Inferior parietal cortex (tissue), 1 donor: ENCODE data around the gene DBH.
"Not testable (repeated sequence)": the region's sequence is repeated elsewhere in the genome, so short reads cannot be mapped to it uniquely, and the experiment has no call there.

Source experiments
- DNase-seq: peaks from one replicate; pipeline ENCODE4 v3.0.0-alpha.2; 2016; ENCODE audit errors: extremely low spot score

The DBH gene

DNA sequence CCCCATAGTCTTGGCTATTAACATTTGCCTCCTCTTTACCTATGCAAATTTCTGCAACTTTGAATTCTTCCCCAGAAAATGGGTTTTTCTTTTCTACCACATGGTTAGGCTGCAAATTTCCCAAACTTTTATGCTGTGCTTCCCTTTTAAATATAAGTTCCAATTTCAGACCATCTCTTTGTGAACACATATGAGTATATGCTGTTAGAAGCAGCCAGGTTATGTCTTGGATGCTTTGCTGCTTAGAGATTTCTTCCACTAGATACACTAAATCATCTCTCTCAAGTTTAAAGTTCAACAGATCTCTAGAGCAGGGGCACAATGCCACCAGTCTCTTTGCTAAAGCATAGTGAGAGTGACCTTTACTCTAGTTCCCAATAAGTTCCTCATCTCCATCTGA lies 10.2 kb upstream of the DBH start:
- not testable (repeated sequence) for DNase-seq

DNA sequence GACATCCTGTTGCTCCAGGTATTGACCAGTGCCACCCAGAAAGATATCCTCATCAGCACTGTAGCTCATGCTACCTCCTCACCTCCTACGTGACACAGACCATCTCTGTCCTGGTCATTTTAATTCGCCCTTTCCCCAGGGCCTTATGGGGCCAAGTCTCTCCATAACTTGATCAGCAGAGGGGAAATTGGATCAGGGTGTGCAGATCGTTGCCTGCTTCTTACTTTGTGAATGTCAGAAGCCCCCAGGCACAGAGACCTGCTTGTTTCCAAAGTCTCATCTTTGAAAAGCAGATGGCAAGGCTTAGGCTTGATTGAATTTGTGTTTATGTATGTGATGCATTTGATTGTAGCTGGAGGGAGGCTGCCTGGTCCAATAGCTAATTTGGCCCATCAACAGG lies 8.8 kb upstream of the DBH start:
- no peak for DNase-seq

DNA sequence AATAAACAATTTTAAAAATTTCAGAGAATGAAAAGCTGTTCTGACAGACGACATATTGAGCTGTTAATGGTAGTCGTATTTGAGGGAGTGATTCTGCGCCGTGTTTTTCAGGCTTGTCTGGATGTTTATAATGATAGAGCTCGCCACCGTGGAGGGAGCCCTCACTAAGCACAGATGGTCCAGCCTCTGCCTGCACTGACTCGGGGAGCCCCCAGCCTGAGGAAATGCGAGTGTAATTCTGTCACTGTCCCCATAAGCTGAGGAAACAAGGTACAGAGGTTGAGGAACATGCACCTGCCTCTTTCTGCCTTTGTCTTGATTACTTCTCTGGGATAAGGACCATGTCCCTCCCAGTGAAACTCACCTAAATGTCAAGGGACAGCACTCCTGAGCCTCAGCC lies 7.4 kb upstream of the DBH start:
- no peak for DNase-seq

DNA sequence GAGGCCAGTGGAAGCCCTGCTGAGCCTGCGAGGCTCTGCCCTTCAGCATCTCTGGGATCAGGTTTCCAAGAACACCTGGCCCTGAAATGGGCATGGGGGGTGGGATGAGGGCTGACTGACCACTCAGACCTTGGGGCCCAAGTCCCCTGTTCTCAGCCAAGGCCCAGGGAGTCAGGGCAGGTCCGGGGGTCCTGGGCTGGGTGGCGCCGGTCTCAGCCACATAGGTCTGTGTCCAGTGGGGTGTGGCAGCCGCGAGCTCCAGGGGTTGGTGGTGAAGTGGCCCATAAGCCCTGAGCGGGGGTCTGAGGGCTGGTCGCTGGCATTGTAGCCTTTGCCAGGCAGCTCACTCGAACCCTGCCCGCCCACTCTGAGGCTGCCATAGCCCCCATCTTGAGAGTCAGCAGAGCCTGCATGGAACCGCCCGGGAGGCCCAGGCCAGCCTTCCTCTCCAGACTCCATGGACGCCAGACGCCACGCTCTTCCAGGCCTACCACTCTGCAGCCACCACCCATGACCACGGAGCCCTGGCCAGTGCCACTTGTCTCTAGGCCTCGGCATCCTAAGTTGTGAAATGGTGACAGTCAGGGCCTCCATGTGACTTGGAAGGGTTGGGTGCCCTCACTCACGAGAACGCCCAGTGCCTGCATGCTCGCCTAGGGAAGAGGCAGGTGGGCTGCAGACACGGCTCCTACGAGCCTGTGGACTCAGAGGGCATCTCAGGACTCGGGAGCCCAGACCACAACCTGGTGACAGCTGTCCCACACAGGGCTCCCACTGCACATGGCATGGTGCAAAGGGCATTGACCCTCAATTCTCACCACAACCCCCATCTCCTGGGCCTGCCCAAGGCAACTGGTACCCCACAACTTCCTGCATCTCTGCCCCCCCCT lies 6.7 kb upstream of the DBH start:
- no peak for DNase-seq

- no peak for DNase-seq
These were observed 5.1 kb upstream of the DBH start for GRCh38 chr9:133631111-133631510.

GRCh38 chr9:133632806-133633680 lies 3.1 kb upstream of the DBH start:
- DNase-seq, result no peak

DNA sequence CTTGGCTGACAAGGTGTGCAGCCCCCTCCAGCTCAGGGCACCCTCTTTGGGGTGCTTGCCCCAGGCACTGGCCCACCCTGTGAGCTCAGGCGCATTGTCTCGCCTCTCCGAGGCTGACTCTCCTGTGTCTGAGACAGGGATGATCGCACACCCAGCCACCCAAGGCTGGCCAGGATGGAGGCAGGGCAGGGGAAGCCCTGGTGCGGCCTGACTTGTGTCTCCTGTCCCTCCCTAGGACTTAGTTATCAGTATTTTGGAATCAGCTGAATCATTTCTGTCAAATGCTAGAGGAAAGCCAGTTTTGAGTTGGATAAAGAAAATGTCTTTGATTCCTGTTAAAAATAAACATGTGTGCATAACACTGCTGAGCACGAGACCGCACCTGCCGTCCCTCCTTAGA lies 2.5 kb upstream of the DBH start:
- no peak for DNase-seq

DNA sequence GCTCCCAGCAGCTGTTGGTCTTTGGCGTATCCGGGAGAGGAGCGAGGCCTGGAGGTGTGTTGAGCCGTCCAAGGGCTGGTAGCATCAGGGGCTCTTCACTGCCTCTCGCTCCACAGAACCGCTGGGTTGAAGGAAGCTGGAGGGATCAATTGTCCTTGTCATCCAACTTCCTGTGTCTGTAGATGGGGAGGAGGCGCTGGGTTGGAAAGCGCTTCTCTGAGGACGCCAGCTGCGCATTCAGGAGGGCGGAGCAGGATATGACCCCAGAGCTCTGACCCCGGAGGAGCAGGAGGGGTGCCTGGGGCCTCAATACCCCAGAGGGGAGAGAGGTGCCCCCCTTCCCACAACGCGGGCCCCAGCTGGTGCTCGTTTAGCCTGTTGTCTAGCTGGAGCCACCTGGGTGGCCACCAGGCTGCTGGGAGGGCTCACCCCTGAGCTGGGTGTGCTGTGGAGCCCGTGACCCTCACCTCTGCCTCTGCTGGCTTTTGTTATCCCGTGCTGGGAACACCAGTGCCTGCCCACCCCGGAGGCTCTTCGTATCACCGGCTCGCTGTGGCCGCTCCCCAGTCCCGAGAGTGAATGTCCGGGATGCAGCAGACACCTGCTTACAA lies 2.0 kb upstream of the DBH start:
- DNase-seq, result no peak

DNA sequence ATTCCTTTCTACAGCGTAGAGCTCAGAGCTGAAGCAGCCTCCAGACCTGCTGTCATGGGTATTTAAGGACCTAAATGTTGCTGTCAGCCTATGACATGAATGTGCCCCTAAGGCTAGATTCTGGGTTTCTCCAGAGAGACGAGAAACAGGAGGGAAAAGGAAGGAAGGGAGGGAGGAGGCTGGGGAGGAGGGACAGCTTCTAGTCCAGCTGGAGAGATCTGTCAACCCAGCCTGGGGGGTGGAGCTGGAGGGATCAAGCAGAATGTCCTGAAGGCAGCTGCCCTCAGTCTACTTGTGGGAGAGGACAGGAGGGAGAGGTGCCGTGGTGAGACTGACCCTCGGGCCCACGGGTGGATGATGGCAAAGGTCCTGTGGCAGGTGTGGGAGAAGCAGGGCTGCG lies 1.1 kb upstream of the DBH start:
- DNase-seq, result no peak

DNA sequence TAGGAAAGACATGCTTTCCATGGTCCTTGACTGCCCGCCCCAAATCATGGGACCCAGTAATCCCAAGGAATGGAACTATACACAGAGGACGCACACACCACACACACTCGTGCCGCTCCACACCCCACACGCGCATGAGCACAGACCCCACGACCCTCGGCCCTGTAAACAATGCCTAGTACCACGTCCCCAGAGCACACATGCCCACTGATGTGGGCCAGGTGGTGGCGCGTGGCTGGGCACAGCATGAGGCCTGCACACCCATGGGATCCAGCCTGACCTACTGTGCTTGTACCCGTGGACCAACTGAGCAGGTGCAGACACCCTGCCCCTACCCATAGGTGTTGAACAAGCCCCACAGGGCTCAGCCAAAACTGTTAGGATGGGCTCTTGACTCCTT lies 739 bp downstream of the DBH start:
- no peak for DNase-seq

DNA sequence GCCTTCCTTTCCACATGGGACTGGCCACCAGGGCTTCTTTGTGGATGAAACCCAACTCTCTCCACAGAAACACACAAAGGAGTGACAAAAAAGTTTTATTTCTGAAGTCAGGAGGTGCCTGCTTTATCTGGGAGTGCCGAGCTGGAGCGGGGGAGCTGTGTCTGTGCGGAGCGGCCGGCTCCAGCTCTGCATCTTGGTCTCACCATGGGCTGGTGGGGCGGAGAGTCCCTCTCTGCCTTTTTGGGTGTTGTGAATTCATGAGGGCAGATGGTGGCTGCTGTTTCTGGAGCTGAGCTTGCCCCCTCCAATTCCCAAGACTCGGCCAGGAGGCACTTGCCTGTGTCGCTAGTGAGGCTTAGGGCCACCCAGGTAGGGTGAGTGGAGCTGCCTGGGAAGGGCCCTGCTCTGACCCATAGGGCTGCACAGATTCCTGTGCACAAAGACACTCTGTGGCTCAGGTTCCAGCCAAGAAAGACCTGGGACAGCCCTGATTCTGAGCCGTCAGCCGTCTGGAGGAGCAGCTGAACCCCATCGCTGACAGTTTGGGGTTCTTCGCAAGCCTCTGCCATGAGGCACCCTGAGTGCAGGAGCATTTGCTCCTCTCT lies 1.4 kb downstream of the DBH start:
- DNase-seq, result no peak

GRCh38 chr9:133638076-133638475 lies 1.9 kb downstream of the DBH start:
- no peak for DNase-seq

- DNase-seq, result no peak
These were observed 2.5 kb downstream of the DBH start for GRCh38 chr9:133638711-133639110.

GRCh38 chr9:133639613-133640012 lies 3.5 kb downstream of the DBH start:
- no peak for DNase-seq

- DNase-seq, result no peak
These were observed 4.0 kb downstream of the DBH start for GRCh38 chr9:133640160-133640559.

DNA sequence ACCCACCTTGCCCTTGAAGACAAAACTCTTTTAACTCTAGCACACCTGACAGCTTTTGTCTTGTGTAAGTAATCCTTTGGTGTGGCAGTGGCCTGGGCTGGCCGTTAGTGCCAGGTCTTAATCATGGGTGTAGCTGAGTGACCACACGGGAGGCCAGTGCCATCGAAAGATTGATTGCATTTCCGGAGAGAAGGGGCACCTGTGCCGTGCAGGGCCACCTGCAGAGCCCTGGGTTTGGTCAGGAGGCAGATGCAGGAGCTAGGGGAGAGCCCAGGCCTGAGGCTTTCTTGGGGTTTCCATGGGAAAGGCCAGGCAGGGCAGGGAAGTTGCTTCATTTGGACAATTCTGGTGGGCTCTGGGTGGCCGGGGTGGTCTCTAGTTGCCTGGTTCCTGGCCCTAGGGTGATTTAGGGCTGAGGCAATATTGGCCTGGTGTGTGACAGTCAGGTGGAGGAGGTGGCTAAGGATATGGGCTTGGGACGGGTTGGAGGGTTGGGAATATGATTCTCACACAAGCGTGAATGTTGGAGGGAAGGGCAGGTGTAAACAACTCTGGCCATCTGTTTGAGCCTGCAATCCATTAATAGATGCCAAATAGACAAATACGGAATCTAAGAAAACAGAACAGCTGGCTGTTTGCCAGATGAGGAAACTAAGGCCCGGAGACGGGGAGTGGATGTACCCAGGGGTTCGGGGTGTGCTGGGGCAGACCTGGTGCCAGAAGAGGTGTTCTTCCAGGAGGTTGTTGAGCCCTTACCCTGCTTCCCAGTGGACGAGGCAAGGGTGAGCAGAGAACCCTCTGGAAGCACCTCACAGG lies 4.6 kb downstream of the DBH start:
- DNase-seq, result no peak

DNA sequence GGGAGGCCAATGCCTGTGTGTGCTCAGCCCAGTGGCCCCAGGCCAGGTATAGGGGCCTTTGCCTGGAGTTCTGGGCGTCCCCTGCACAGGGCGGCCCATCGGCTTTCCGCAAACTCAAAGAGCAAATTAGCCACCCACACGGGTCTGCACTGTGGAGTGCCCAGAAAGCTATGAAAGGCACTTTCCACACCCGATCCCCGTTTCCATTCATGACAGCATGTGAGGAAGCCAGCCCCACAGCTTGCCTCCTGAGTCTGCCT lies 5.2 kb downstream of the DBH start:
- DNase-seq, result no peak

GRCh38 chr9:133641861-133642595 lies 5.9 kb downstream of the DBH start:
- no peak for DNase-seq

- no peak for DNase-seq
These were observed 6.7 kb downstream of the DBH start for GRCh38 chr9:133642708-133643361.

GRCh38 chr9:133643362-133643755 lies 7.2 kb downstream of the DBH start:
- DNase-seq, result no peak
